Right atrium auricular region (tissue), 2 donors: ENCODE results near the gene SLC29A1. TPM values are rescaled to one million over a fixed set of nuclear protein-coding genes. Genes with fewer than 3 reads are reported as not detected.

Source experiments
- DNase-seq: peaks from one replicate; pipeline ENCODE4 v3.0.0-alpha.2; 2019; ENCODE audit warnings: low spot score
- H3K27ac ChIP-seq, 2 donors: fragments of 200-600 bp; sonication (generic); 1 replicate in 1 of 2; 2 replicates in 1 of 2; pipeline ENCODE4 v1.5.1; 2016 to 2019
- H3K27me3 ChIP-seq, 2 donors: fragments of 200-600 bp; sonication (generic); one replicate each; pipeline versions ENCODE4 v1.5.1 to v1.6.0; 2017 to 2019
- H3K36me3 ChIP-seq: fragments of 200-600 bp; sonication (generic); one replicate; pipeline ENCODE4 v1.5.1; 2016
- H3K4me1 ChIP-seq, 2 donors: fragments of 200-600 bp; sonication (generic); one replicate each; pipeline versions ENCODE4 v1.5.1 to v1.6.0; 2017 to 2019
- H3K4me3 ChIP-seq, 2 donors: fragments of 200-600 bp; sonication (generic); 1 replicate in 1 of 2; 2 replicates in 1 of 2; pipeline ENCODE4 v1.5.1; 2017 to 2019; ENCODE audit warnings: mild to moderate bottlenecking in 1 of 2, moderate library complexity in 1 of 2
- H3K9me3 ChIP-seq, 2 donors: fragments of 200-600 bp; sonication (generic); one replicate each; pipeline ENCODE4 v1.5.1; 2019
- CTCF ChIP-seq, 2 donors: fragments of 200-600 bp; sonication (generic); IDR thresholded peaks; one replicate each; pipeline ENCODE4 v1.5.1; 2019; ENCODE audit warnings: antibody characterized with exemption in 2 of 2
- total RNA-seq, 2 donors: library from RNA; depleted of rRNA; stranded (reverse); fragments of >200 nt; gene quantifications; one replicate each; pipeline ENCODE4 v1.1.0, GENCODE V29; 2016

SLC29A1 gene
- total RNA-seq, 2 donors from 2014 or later, result 105 to 256 TPM

GRCh38 chr6:44275749-44276648, 52.6 kb downstream of the SLC29A1 start:
- DNase-seq, result no peak
- Histone ChIP-seq H3K4me1 (peaks cover 0 to 8% of the 10 kb centered on the region in 2 donors), H3K36me3 (no peaks in the 10 kb centered on the region), H3K27me3 (peaks cover 0 to 13% of the 10 kb centered on the region in 2 donors), H3K9me3 (no peaks in the 10 kb centered on the region), H3K4me3 (peak overlapping the region; percentile 7 to 39), H3K27ac (no peak overlapping the region)
- no peak for TF ChIP-seq CTCF (IDR thresholded peaks at IDR 0.05)

GRCh38 chr6:44276667-44277640, 53.6 kb downstream of the SLC29A1 start:
- DNase-seq, result no peak
- TF ChIP-seq CTCF (IDR thresholded peaks at IDR 0.05), result no peak
- no peak overlapping the region for H3K4me3 ChIP-seq
- no peak overlapping the region for H3K27ac ChIP-seq
- H3K9me3 ChIP-seq, result no peaks in the 10 kb centered on the region
- H3K27me3 ChIP-seq, result peaks cover 0 to 13% of the 10 kb centered on the region in 2 donors
- peaks cover 0 to 6% of the 10 kb centered on the region in 2 donors for H3K4me1 ChIP-seq
- H3K36me3 ChIP-seq, result no peaks in the 10 kb centered on the region

- Histone ChIP-seq H3K27me3 (peaks cover 0 to 13% of the 10 kb centered on the region in 2 donors), H3K36me3 (no peaks in the 10 kb centered on the region), H3K4me1 (peaks cover 0 to 6% of the 10 kb centered on the region in 2 donors), H3K4me3 (no peak overlapping the region), H3K9me3 (no peaks in the 10 kb centered on the region), H3K27ac (no peak overlapping the region)
- no peak for TF ChIP-seq CTCF (IDR thresholded peaks at IDR 0.05)
- no peak for DNase-seq
Observed at GRCh38 chr6:44277763-44278162, 54.4 kb downstream of the SLC29A1 start.

GRCh38 chr6:44278315-44278714, 54.9 kb downstream of the SLC29A1 start:
- peaks cover 0 to 6% of the 10 kb centered on the region in 2 donors for H3K4me1 ChIP-seq
- H3K4me3 ChIP-seq, result no peak overlapping the region
- no peak for DNase-seq
- TF ChIP-seq CTCF (IDR thresholded peaks at IDR 0.05), result no peak
- H3K27ac ChIP-seq, result no peak overlapping the region
- H3K9me3 ChIP-seq, result no peaks in the 10 kb centered on the region
- peaks cover 0 to 13% of the 10 kb centered on the region in 2 donors for H3K27me3 ChIP-seq
- no peaks in the 10 kb centered on the region for H3K36me3 ChIP-seq

GRCh38 chr6:44278774-44279697, 55.6 kb downstream of the SLC29A1 start:
- no peak overlapping the region for H3K4me3 ChIP-seq
- DNase-seq, result no peak
- H3K4me1 ChIP-seq, result peaks cover 0 to 6% of the 10 kb centered on the region in 2 donors
- no peak for TF ChIP-seq CTCF (IDR thresholded peaks at IDR 0.05)
- peaks cover 0 to 13% of the 10 kb centered on the region in 2 donors for H3K27me3 ChIP-seq
- no peaks in the 10 kb centered on the region for H3K36me3 ChIP-seq
- H3K9me3 ChIP-seq, result no peaks in the 10 kb centered on the region
- no peak overlapping the region for H3K27ac ChIP-seq
